ENCODE data around the gene FERMT1. TPM values are rescaled to one million over a fixed set of nuclear protein-coding genes. Genes with fewer than 3 reads are reported as not detected.
"Not testable (repeated sequence)": the region's sequence is repeated elsewhere in the genome, so short reads cannot be mapped to it uniquely, and the experiment has no call there.

The FERMT1 gene
- polyA plus RNA-seq, 3 donors = 3.5 to 3.9 (median 3.6) TPM

- no peak for DNase-seq (ENCODE audit: low read depth in 3 of 3, low spot score in 2 of 3)
Measured at GRCh38 chr20:6070829-6071695, 51.8 kb downstream of the FERMT1 start.

- DNase-seq (ENCODE audit: low read depth in 3 of 3, low spot score in 2 of 3) = no peak
Measured at GRCh38 chr20:6069669-6070068, 53.2 kb downstream of the FERMT1 start.

GRCh38 chr20:6067763-6068318 lies 55.0 kb downstream of the FERMT1 start:
- DNase-seq (ENCODE audit: low read depth in 3 of 3, low spot score in 2 of 3) = no peak

- no peak for DNase-seq (ENCODE audit: low read depth in 3 of 3, low spot score in 2 of 3)
Measured at GRCh38 chr20:6066582-6066981, 56.2 kb downstream of the FERMT1 start.

- no peak for DNase-seq (ENCODE audit: low read depth in 3 of 3, low spot score in 2 of 3)
Measured at GRCh38 chr20:6061544-6061943, 61.3 kb downstream of the FERMT1 start.

- DNase-seq (ENCODE audit: low read depth in 3 of 3, low spot score in 2 of 3) = no peak
Measured at GRCh38 chr20:6060213-6060612, 62.6 kb downstream of the FERMT1 start.

GRCh38 chr20:6058684-6059295 lies 64.0 kb downstream of the FERMT1 start:
- no peak for DNase-seq (ENCODE audit: low read depth in 3 of 3, low spot score in 2 of 3)

GRCh38 chr20:6057691-6058090 lies 65.1 kb downstream of the FERMT1 start:
- no peak for DNase-seq (ENCODE audit: low read depth in 3 of 3, low spot score in 2 of 3)

- no peak for DNase-seq (ENCODE audit: low read depth in 3 of 3, low spot score in 2 of 3)
Measured at GRCh38 chr20:6057139-6057538, 65.7 kb downstream of the FERMT1 start.

- DNase-seq (ENCODE audit: low read depth in 3 of 3, low spot score in 2 of 3) = no peak
Measured at GRCh38 chr20:6055981-6056569, 66.8 kb downstream of the FERMT1 start.

GRCh38 chr20:6055161-6055783 lies 67.6 kb downstream of the FERMT1 start:
- no peak for DNase-seq (ENCODE audit: low read depth in 3 of 3, low spot score in 2 of 3)

GRCh38 chr20:6054689-6055051 lies 68.2 kb downstream of the FERMT1 start:
- not testable (repeated sequence) for DNase-seq (ENCODE audit: low read depth in 3 of 3, low spot score in 2 of 3)

- DNase-seq (ENCODE audit: low read depth in 3 of 3, low spot score in 2 of 3) = peak; percentile 64 to 81 (median 69)
Measured at GRCh38 chr20:6053776-6054688, 68.8 kb downstream of the FERMT1 start, which contains the start of gene LRRN4. Gene LRRN4 (minus strand): TSS chr20:6054060. CDS start chr20:6052799, 1,261 bp downstream.

GRCh38 chr20:6053064-6053775 lies 69.6 kb downstream of the FERMT1 start:
- DNase-seq (ENCODE audit: low read depth in 3 of 3, low spot score in 2 of 3) = no peak

GRCh38 chr20:6051505-6051904 lies 71.3 kb downstream of the FERMT1 start:
- DNase-seq (ENCODE audit: low read depth in 3 of 3, low spot score in 2 of 3) = no peak

GRCh38 chr20:6048391-6048790 lies 74.4 kb downstream of the FERMT1 start:
- DNase-seq (ENCODE audit: low read depth in 3 of 3, low spot score in 2 of 3) = no peak

GRCh38 chr20:6046432-6046831 lies 76.4 kb downstream of the FERMT1 start:
- DNase-seq (ENCODE audit: low read depth in 3 of 3, low spot score in 2 of 3) = no peak

GRCh38 chr20:6045566-6045965 lies 77.3 kb downstream of the FERMT1 start:
- DNase-seq (ENCODE audit: low read depth in 3 of 3, low spot score in 2 of 3) = no peak

- no peak for DNase-seq (ENCODE audit: low read depth in 3 of 3, low spot score in 2 of 3)
Measured at GRCh38 chr20:6044115-6044514, 78.7 kb downstream of the FERMT1 start.

All from right renal cortex interstitium (tissue), 3 donors.